Left lung (tissue), 10 donors: Measurements from ENCODE around the gene RBM27. TPM values are rescaled to one million over a fixed set of nuclear protein-coding genes. Genes with fewer than 3 reads are reported as not detected.
"Not testable (repeated sequence)": the region's sequence is repeated elsewhere in the genome, so short reads cannot be mapped to it uniquely, and the experiment has no call there.

Experiments used
- ATAC-seq: fragments of 200-7000 bp; cut with Tn5 transposase; one replicate; pipeline ENCODE4 v1.9.1; 2020; ENCODE audit warnings: moderate library complexity
- DNase-seq, 4 donors: peaks; one replicate each; pipeline ENCODE4 v3.0.0-alpha.2; 2013 to 2020
- H3K27ac ChIP-seq, 2 donors: fragments of 200-600 bp; sonication (generic) in 1 of 2; one replicate each; pipeline versions ENCODE4 v1.5.0 to v1.8.0; 2020 to 2021
- H3K27me3 ChIP-seq, 2 donors: fragments of 200-600 bp; sonication (generic) in 1 of 2; one replicate each; pipeline versions ENCODE4 v1.5.0 to v1.8.0; 2020 to 2021
- H3K36me3 ChIP-seq, 2 donors: fragments of 200-600 bp; sonication (generic) in 1 of 2; one replicate each; pipeline versions ENCODE4 v1.5.0 to v1.8.0; 2020 to 2021
- H3K4me1 ChIP-seq, 2 donors: fragments of 200-600 bp; one replicate each; pipeline ENCODE4 v1.8.0; 2021
- H3K4me3 ChIP-seq, 2 donors: fragments of 200-600 bp; sonication (generic) in 1 of 2; one replicate each; pipeline versions ENCODE4 v1.5.0 to v1.8.0; 2020 to 2021; ENCODE audit warnings: mild to moderate bottlenecking in 1 of 2
- H3K9me3 ChIP-seq, 2 donors: fragments of 200-600 bp; sonication (generic) in 1 of 2; one replicate each; pipeline versions ENCODE4 v1.5.0 to v1.8.0; 2020 to 2021
- CTCF ChIP-seq, 2 donors: fragments of 200-600 bp; sonication (generic) in 1 of 2; IDR thresholded peaks; one replicate each; pipeline versions ENCODE4 v1.5.0 to v1.8.0; 2021; ENCODE audit warnings: antibody characterized with exemption in 2 of 2
- intact Hi-C, 2 donors: fragments of 100-400 bp; cut with DNase I; formaldehyde crosslinking; loops; one replicate each; pipeline versions ENCODE4 v1.11.2 to v1.14.2; 2022
- polyA plus RNA-seq, 6 donors: library from polyadenylated mRNA; unstranded; fragments of 120-200 nt; gene quantifications; one replicate each; pipeline ENCODE4 v1.2.1, GENCODE V29; 2013; ENCODE audit not compliant: insufficient read length in 6 of 6
- total RNA-seq, 2 donors: library from RNA; stranded (reverse); fragmentation: NEBNext Ultra II Directional; extraction: Animal tissue kit (Norgen Biotek cat#: 25700); gene quantifications; one replicate each; pipeline ENCODE4 v1.2.1, GENCODE V29; 2021
- donor health status: DM: no; HTN: yes; CAD: no.
- donor health status: DM: no; HTN: no; CAD: no.

RBM27 gene
- total and polyA plus RNA-seq, 8 donors: 12.3 to 30.0 (median 27.7) TPM

- no peak for TF ChIP-seq CTCF (IDR thresholded peaks at IDR 0.05)
- Histone ChIP-seq H3K4me1 (peaks cover 3 to 14% of the 10 kb centered on the region in 2 donors), H3K9me3 (no peaks in the 10 kb centered on the region), H3K27ac (no peak overlapping the region), H3K4me3 (no peak overlapping the region), H3K36me3 (no peaks in the 10 kb centered on the region), H3K27me3 (no peaks in the 10 kb centered on the region)
- intact Hi-C loops: no loop called here
- no peak for ATAC-seq
- no peak for DNase-seq
These were observed 18.2 kb upstream of the RBM27 start for GRCh38 chr5:146185161-146185560.

DNA sequence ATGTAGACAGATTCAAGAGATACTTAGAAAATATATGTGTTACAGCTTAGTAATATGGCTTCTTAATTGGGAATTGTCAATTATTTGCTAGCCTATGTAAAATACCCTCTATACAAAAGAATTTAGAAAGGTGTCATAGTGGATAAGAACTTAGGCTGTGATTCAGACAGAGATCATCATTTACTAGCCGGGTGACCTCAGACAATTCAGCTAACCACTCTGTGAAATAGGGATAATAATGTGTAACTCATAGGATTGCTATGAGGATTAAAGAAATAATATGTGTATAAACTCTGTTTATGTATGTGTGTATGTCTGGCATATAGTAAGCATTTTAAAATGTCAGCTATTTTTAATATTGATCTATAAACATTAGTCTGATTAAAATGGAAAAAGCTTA, 15.0 kb upstream of the RBM27 start:
- DNase-seq (no peak), ATAC-seq (no peak)
- no peaks in the 10 kb centered on the region for H3K36me3 ChIP-seq
- intact Hi-C loops: no loop called here
- TF ChIP-seq CTCF (IDR thresholded peaks at IDR 0.05): no peak
- H3K4me3 ChIP-seq: no peak overlapping the region
- H3K9me3 ChIP-seq: no peaks in the 10 kb centered on the region
- no peaks in the 10 kb centered on the region for H3K4me1 ChIP-seq
- no peaks in the 10 kb centered on the region for H3K27me3 ChIP-seq
- H3K27ac ChIP-seq: no peak overlapping the region

- ATAC-seq: no peak
- Histone ChIP-seq H3K36me3 (no peaks in the 10 kb centered on the region), H3K9me3 (no peaks in the 10 kb centered on the region), H3K27me3 (no peaks in the 10 kb centered on the region), H3K4me1 (no peaks in the 10 kb centered on the region), H3K4me3 (no peak overlapping the region), H3K27ac (no peak overlapping the region)
- TF ChIP-seq CTCF (IDR thresholded peaks at IDR 0.05): no peak
- intact Hi-C loops: no loop called here
- no peak for DNase-seq
These were observed 10.8 kb upstream of the RBM27 start for GRCh38 chr5:146192571-146193043.

- Histone ChIP-seq H3K27ac (no peak overlapping the region), H3K27me3 (no peaks in the 10 kb centered on the region), H3K4me3 (no peak overlapping the region), H3K4me1 (no peaks in the 10 kb centered on the region), H3K36me3 (no peaks in the 10 kb centered on the region), H3K9me3 (no peaks in the 10 kb centered on the region)
- intact Hi-C loops: no loop called here
- TF ChIP-seq CTCF (IDR thresholded peaks at IDR 0.05): no peak
- no peak for DNase-seq
- no peak for ATAC-seq
These were observed 10.1 kb upstream of the RBM27 start for GRCh38 chr5:146193285-146193684.

DNA sequence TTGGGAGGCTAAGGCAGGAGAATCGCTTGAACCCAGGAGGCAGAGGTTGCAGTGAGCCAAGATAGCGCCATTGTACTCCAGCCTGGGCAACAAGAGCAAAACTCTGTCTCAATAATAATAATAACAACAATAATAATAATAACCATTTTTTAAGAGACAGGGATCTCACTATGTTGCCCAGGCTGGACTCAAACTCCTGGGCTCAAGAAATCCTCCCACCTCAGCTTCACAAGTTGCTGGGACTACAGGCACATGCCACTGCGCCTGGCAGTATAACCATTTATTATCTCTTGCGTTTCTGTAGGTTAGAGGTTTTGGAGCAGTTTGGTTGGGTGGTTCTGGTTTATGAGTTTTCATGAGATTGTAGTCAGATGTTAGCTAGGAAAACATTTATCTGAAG, 8.4 kb upstream of the RBM27 start:
- H3K4me1 ChIP-seq, H3K4me3 ChIP-seq, ATAC-seq, H3K9me3 ChIP-seq, DNase-seq, intact Hi-C loops, H3K27ac ChIP-seq, H3K36me3 ChIP-seq, H3K27me3 ChIP-seq: not testable (repeated sequence)

GRCh38 chr5:146196459-146197048, 6.9 kb upstream of the RBM27 start:
- ATAC-seq: no peak
- no peak for TF ChIP-seq CTCF (IDR thresholded peaks at IDR 0.05)
- intact Hi-C loops: no loop called here

More at GRCh38 chr5:146196459-146197048, 6.9 kb upstream of the RBM27 start:
- Histone ChIP-seq H3K27ac (no peak overlapping the region), H3K4me1 (no peaks in the 10 kb centered on the region), H3K9me3 (no peaks in the 10 kb centered on the region), H3K27me3 (no peaks in the 10 kb centered on the region), H3K36me3 (no peaks in the 10 kb centered on the region), H3K4me3 (no peak overlapping the region)
- DNase-seq: no peak
